ENCODE measurements around the gene DKC1. TPM values are rescaled to one million over a fixed set of nuclear protein-coding genes. Genes with fewer than 3 reads are reported as not detected.

Gene DKC1
- total and polyA plus RNA-seq, 4 donors, result 24.5 to 39.6 (median 33.2) TPM

- 8 to 37% methylated on average over 3 of the region's 3 CpGs for WGBS, 2 donors
- H3K9ac ChIP-seq (ENCODE audit: insufficient read depth in 1 of 2, low read length in 2 of 2), result no peak overlapping the region
- peak; percentile 71 to 85 (median 78) for DNase-seq
- TF ChIP-seq CTCF (IDR thresholded peaks at IDR 0.05; ENCODE audit: control extremely low read depth, extremely low read depth), result no peak
- H3K36me3 ChIP-seq (ENCODE audit: control insufficient read depth in 4 of 4, insufficient read depth in 4 of 4, low read length in 4 of 4), result no peaks in the 10 kb centered on the region
- H3K27me3 ChIP-seq (ENCODE audit: control insufficient read depth in 3 of 3, insufficient read depth in 3 of 3, low read length in 2 of 3), result no peaks in the 10 kb centered on the region
- H3K9me3 ChIP-seq (ENCODE audit: control insufficient read depth in 4 of 4, insufficient read depth in 3 of 4, low read length in 3 of 4), result no peaks in the 10 kb centered on the region
- H3K4me3 ChIP-seq, result no peak overlapping the region
- peaks cover 23 to 55% (median 39%) of the 10 kb centered on the region in 5 donors for H3K4me1 ChIP-seq (ENCODE audit: control insufficient read depth in 5 of 5, insufficient read depth in 5 of 5, low read length in 5 of 5)
- no peak for ATAC-seq (ENCODE audit: insufficient read depth, low FRiP score)
- H3K27ac ChIP-seq (ENCODE audit: low read depth in 1 of 2, low read length in 1 of 2), result peak overlapping the region; percentile 84 to 91
Observed at GRCh38 chrX:154727871-154728270, 34.8 kb upstream of the DKC1 start.

- no peak for ATAC-seq (ENCODE audit: insufficient read depth, low FRiP score)
- H3K27me3 ChIP-seq (ENCODE audit: control insufficient read depth in 3 of 3, insufficient read depth in 3 of 3, low read length in 2 of 3), result no peaks in the 10 kb centered on the region
- no peaks in the 10 kb centered on the region for H3K36me3 ChIP-seq (ENCODE audit: control insufficient read depth in 4 of 4, insufficient read depth in 4 of 4, low read length in 4 of 4)
- peaks cover 21 to 63% (median 42%) of the 10 kb centered on the region in 5 donors for H3K4me1 ChIP-seq (ENCODE audit: control insufficient read depth in 5 of 5, insufficient read depth in 5 of 5, low read length in 5 of 5)
- H3K9me3 ChIP-seq (ENCODE audit: control insufficient read depth in 4 of 4, insufficient read depth in 3 of 4, low read length in 3 of 4), result no peaks in the 10 kb centered on the region
- peak overlapping the region; percentile 84 to 91 for H3K27ac ChIP-seq (ENCODE audit: low read depth in 1 of 2, low read length in 1 of 2)
- TF ChIP-seq CTCF (IDR thresholded peaks at IDR 0.05; ENCODE audit: control extremely low read depth, extremely low read depth), result no peak
- no peak for DNase-seq
- peak overlapping the region in 1 of 2 donors; percentile 2 for H3K9ac ChIP-seq (ENCODE audit: insufficient read depth in 1 of 2, low read length in 2 of 2)
- 53 to 63% methylated on average over 7 of the region's 7 CpGs for WGBS, 2 donors
- no peak overlapping the region for H3K4me3 ChIP-seq
Observed at GRCh38 chrX:154728431-154729190, 34.1 kb upstream of the DKC1 start.

- Histone ChIP-seq H3K27me3 (ENCODE audit: control insufficient read depth in 3 of 3, insufficient read depth in 3 of 3, low read length in 2 of 3) (no peaks in the 10 kb centered on the region), H3K27ac (ENCODE audit: low read depth in 1 of 2, low read length in 1 of 2) (peak overlapping the region; percentile 91 to 93), H3K9ac (ENCODE audit: insufficient read depth in 1 of 2, low read length in 2 of 2) (no peak overlapping the region), H3K4me3 (no peak overlapping the region), H3K4me1 (ENCODE audit: control insufficient read depth in 5 of 5, insufficient read depth in 5 of 5, low read length in 5 of 5) (peaks cover 21 to 71% (median 42%) of the 10 kb centered on the region in 5 donors), H3K36me3 (ENCODE audit: control insufficient read depth in 4 of 4, insufficient read depth in 4 of 4, low read length in 4 of 4) (no peaks in the 10 kb centered on the region), H3K9me3 (ENCODE audit: control insufficient read depth in 4 of 4, insufficient read depth in 3 of 4, low read length in 3 of 4) (no peaks in the 10 kb centered on the region)
- DNase-seq (peak in 1 of 3 donors; percentile 26), ATAC-seq (ENCODE audit: insufficient read depth, low FRiP score) (no peak)
- TF ChIP-seq CTCF (IDR thresholded peaks at IDR 0.05; ENCODE audit: control extremely low read depth, extremely low read depth), result no peak
- WGBS, 2 donors, result 65 to 67% methylated on average over 3 of the region's 3 CpGs
Observed at GRCh38 chrX:154729439-154729838, 33.2 kb upstream of the DKC1 start.

All from lung (tissue), 12 donors.